GM21786 (cell line): Measurements from ENCODE around the gene PIP4P1.
"Not testable (repeated sequence)": the region's sequence is repeated elsewhere in the genome, so short reads cannot be mapped to it uniquely, and the experiment has no call there.

Experiments used
- ATAC-seq: cut with Tn5 transposase; IDR thresholded peaks from one replicate; pipeline ENCODE4 v1.9.1; 2021; ENCODE audit not compliant: unreplicated experiment

Gene PIP4P1

DNA sequence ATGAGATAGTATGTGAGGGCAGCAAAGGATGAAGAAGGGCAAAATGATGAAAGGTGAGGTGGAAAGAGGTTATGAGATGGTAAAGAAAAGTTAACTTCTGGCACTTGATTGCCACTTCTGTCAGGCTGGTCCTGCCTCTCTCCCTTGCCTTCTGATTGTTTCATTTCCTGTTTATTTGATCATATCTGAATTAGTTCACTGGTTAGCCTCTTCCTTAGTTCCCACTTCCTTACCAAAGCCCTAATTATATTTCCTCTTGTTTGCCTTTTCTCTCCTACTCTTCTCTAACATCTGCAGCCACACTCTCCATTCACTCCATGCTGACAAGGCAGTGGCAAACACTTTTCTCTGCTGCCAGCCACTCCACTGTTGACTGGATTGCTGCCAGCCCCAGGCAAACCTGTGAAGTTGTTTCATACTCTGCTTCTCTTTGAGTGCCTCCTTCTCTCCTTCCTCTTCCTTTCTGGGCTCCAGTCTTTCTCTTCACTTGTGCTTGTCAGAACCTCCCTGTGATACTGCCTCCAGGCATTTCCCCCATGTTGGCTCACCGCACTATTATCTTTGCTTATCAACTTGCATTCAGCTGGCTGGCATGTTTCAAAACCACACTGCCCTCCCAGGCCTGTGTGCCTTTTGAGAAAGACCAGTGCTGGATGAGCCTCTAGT, 16.1 kb upstream of the PIP4P1 start:
- no peak for ATAC-seq

DNA sequence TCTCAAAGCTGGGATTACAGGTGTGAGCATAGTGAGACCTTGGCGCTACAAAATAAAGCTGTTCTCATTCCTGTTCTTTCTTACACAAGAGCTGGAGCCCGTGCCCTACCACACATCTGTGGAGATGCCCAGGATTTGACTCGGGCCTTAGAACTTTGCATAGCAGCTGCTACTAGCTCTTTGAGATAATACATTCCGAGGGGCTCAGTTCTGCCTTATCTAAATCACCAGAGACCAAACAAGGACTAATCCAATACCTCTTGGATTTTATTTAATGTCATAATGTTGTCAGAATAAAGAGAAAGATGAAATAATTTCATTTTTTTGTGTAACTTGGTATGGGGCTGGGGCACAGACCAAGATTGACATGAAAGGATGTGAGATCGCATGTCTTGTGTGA, 15.5 kb upstream of the PIP4P1 start:
- ATAC-seq = no peak

DNA sequence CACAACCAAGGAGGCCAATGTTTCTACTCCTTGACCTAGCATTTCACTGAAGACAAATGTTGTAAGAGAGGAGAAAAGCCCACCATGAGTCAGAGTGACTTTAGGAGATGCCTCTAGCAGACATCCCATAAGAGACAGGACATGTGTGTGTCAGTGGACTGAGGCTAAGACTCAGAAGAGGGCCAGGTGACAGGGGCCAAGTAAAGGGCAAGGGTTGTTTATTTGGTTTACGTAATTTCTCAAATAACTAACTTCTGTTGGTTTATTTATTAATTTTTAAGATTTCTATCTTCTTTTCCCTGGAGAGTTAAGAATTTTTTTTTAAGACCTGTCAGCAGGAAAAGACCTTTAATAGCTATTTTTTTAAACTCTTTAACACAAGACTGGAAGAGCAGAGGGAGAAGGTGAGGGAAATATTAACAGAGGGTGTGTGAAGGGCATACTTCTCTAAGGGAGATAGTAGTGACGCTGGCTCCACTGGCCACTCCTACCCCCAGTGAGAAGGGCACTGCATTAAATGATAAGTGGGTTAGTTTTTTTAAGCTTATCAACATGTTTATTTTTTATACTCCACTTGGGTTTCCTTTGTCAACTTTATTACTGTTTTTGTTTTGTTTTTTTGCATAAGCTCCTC, 11.4 kb upstream of the PIP4P1 start:
- no peak for ATAC-seq

DNA sequence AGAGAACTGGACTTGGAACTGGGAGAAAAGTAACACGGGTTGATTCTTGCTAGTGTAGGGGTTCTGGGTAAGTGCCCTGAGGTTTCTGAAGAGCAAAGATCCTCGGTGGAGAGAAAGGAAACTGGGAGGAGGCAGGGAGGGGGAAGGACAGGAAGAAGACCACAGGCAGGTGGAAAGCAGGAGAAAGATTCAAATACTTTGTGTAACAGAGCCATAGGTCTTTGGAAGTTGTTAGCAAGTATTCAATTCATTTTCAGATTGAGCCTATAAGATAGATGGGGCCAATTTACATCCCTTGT, 9.3 kb upstream of the PIP4P1 start:
- no peak for ATAC-seq

DNA sequence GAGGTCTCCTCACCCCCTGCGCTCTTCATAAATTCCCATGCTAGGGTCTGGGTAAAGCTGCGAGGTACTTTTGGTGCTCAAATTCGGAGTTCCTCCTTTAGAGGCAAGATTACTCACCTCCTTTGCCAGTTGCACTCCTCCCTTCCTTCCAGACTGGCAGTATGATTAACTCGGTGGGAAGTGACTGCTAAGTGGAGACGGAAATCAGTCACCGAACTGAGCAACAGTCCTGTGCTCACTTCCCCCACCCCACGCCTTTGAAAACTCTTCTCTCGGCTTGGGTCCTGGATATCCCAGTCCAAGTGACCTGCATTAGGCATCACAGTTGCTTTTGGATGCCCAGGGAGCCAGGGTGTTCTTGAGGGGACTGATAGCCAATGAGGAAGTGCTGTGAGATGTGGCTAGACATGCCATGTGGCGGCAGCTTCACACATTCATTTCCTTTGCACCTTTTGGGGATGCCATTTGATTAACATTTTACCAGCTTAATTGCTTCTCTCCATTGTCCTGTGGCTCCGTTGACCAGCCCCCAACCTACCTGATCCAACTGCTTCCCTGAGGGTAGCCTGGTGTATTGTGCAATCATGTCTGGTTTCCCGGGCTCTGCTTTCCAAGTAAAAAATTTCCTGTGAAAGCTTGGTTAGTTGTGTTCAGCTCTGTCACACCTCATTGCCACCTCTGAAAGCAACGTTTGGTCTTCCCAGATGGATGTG, 8.8 kb upstream of the PIP4P1 start:
- ATAC-seq = peak; percentile 34

DNA sequence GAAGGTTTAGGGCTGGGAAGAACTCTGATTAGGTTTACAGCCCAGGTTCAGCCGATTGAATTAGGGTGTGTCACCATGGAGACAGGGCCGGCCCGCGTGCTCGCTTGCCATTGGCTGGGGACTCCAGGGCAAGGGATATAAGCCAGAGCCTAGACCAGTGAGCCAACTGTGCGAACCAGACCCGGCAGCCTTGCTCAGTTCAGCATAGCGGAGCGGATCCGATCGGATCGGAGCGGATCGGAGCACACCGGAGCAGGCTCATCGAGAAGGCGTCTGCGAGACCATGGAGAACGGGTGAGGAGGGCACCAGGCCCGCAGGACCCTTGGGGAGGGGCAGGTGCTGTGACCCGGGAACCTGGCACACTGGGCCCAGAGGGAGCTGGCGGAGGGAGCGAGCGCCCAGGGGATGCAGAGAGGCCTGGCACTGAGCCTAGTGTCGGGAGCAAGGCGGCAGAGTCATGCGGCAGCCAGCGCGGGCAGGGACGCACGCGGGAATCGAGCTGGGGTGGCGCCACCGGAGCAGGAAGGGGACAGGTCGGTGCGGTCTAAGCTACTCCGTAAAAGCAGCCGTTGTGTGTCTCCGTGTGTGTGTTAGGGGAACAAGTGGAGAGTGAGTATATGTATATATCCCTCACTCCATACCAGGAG, 8.1 kb upstream of the PIP4P1 start, which contains the start of gene PNP:
PNP (plus strand) TSS at position 165 of the 648 bp plus-strand sequence; CDS start at position 284, 119 bp downstream.
- peak; percentile 94 for ATAC-seq

DNA sequence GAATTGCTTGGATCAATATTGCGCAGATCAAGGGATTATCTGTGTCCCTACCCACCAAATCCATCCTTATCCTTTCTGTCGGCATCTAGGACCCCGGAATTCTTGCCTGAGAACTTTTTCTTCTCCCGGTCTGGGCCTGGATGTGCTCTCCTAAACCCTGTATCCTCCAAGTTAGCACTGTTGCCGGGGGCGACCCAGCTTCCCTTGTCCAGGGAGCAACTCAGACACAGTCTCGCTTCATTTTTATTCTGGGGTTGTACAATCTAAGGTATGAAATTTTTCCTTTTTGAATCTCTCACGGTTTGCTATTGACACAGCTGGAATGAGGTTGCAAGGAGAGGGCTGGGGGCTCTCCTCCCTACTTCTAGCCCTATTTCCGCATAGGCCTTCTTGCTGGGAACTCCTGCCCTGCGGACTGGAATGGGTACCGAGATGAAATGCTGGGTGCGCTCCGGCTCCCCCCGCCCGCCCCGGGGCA, 7.6 kb upstream of the PIP4P1 start:
- ATAC-seq = no peak

DNA sequence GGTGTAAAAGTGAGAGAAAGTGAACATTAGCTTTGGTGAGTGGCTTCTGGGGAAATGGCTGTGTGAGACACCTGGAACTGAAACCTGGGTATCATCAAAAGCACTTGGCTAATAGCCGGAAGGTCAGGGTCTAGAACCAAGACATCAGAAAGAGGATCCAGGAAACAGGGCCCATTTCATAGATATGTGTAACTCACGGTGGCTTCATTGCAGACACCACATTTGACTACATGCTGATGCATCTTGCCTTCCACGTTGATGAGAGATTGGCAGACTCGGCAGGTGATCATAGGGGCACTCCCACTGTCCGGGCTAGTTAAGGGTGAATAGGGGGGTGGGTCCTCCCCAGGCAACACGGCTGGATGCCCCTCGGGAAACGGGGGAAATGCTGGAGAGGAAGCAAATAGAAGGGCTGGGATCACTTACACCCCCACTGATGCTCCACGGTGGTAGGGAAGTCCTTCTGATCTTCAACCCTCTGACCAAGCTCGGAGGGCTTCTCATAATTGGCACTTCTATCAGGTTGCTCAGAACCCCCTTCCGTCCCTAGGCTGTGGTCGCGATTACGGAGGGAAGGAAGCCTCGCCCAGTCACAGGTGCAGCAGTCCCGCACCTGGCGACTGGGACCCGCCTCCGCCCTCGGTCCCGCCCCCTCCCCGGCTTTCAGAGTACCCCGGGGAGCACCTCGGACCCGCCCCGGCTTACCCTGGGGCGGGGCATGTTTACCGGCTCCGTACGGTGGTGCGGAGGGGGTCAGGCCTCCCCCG, 593 bp downstream of the PIP4P1 start:
- ATAC-seq = no peak

DNA sequence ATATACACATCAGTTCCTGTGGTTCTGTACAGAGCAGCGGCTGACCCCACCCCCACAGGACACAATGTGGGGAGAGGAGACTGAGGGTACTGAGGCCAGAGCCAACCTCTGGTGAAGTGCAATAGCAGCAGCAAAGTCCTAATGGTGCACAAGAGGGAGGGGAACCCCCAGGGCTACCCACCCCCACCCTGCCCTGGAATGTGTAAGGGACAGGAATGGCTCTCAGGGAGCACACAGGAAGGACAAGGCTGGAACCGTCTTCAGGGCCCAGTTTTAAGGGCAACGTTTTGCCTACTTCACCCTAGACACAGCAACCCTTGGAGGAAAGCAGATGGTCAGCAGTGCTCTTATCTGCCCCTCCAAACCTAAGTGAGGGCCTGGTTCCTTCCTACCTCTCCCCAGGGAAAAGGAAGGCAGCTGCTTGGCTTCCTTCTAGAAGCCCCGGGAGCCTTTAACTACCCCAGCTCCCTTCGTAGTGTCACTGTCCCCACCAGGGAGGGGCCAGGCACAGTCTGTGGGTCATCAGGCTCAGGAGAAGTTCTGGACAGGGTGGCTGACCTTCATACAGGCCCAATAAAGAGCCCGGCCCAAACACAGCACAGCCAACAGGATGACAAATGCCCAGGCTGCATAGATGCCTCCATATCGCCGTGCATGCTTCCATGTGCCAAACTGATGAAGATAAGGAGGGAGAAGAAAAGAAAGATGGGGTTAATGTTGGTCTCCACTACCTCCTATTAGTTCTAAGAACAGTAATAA, 3.0 kb downstream of the PIP4P1 start:
- ATAC-seq = no peak

DNA sequence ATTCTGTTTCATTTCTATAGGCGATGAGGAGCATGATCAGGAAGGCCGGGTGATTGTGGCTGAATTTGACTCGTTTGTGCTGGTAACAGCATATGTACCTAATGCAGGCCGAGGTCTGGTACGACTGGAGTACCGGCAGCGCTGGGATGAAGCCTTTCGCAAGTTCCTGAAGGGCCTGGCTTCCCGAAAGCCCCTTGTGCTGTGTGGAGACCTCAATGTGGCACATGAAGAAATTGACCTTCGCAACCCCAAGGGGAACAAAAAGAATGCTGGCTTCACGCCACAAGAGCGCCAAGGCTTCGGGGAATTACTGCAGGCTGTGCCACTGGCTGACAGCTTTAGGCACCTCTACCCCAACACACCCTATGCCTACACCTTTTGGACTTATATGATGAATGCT, 4.3 kb downstream of the PIP4P1 start:
- no peak for ATAC-seq

DNA sequence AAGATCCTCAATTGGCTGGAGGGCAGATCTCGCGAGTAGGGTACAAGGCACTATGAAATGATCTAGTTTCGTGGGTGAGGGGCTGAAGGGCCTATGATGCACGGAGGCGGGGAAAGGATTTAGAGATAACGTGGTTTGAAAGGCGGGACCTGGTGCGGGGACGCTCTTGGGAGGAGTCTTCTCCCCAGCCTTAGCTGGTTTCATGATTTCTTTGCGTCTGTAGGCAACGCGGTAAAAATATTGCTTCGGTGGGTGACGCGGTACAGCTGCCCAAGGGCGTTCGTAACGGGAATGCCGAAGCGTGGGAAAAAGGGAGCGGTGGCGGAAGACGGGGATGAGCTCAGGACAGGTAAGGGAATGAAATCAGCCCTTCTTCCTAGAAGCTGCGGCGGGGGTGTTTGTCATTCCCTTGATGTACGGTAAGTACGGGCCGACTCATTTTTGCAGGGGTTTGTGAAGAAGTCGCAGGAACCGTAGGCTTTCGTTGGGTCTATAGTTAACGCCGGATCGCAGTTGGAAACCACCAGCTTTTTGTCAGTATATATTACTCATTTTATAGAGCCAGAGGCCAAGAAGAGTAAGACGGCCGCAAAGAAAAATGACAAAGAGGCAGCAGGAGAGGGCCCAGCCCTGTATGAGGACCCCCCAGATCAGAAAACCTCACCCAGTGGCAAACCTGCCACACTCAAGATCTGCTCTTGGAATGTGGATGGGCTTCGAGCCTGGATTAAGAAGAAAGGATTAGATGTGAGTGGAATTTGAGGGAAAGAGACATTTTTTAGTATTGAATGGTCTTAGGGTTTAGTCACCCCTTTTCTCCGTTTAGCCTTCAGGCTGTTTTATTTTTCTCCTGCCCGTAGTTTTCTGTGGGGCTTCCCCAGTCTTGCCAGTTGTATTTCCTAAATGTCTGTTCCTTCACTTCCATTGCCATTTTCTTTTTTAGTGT, 5.6 kb downstream of the PIP4P1 start:
- ATAC-seq = peak; percentile 42

DNA sequence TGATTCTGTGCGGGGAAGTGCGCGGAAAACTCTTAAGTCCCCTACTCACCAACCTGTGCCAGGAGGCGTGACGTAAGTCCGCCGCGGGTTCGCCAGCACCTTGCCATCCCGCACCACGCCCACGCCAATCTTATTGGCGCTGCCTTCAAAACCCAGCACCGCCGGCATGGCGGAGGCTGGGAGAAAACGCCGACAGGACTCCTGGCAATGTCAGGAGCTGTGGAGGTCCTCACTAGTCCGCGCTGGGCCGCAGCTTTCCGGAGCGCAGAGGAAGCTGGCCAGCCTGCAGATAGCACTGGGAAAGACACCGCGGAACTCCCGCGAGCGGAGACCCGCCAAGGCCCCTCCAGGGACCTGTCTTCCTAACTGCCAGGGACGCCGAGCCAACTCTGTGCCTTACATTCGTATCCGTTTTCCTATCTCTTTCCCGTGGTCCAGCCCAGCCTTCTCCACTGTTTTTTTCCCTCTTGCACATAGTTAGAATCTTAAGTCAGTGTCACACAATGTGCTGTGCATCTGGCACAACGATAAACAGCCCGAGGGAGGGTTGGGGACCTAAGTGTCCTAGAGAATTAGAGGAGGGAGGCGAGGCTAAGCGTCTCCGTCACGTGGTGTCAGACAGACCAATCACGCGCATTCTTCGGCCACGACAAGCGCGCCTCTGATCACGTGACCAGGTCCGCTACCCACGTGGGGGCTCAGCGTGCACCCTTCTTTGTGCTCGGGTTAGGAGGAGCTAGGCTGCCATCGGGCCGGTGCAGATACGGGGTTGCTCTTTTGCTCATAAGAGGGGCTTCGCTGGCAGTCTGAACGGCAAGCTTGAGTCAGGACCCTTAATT, 6.5 kb downstream of the PIP4P1 start, which contains the start of the genes APEX1 and OSGEP:
APEX1 (plus strand) TSS at position 711 of the 839 bp plus-strand sequence. CDS start 420 bp downstream, outside the sequence.
OSGEP (minus strand) TSS at position 297 of the 839 bp plus-strand sequence; CDS start at position 168, 129 bp downstream.
- ATAC-seq = peak; percentile 79

DNA sequence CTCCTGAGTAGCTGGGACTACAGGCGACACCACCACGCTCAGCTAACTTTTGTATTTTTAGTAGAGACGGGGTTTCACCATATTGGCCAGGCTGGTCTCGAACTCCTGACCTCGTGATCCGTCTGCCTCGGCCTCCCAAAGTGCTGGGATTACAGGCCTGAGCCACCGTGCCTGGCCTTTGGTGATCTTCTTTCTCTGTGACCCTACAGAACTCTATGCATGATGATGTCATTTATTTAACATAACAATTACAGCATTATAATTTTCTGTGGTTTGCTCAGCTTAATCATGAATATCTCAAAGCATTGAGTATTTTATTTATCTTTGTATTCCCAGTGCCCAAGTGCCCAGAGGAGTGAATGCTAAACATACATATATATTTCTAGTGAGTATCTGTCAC, 8.4 kb downstream of the PIP4P1 start:
- not testable (repeated sequence) for ATAC-seq

DNA sequence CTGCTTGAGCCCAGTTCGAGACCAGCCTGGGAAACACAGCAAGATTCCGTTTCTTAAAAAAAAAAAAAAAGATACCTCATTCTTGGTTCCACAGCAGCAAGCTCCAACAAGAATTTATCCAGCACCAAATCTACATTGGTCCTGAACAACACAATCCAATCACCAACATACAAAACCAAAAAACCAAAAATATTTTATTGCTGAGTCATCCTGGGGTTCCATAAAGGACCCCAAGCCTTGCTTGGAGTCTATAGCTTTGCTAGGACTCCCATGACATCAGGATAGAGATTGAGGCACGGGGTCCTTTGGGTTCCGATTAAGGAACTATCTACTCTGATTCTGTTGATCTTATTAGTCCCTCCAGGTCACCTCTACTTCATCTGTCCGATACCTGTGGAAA, 14.3 kb downstream of the PIP4P1 start:
- no peak for ATAC-seq

DNA sequence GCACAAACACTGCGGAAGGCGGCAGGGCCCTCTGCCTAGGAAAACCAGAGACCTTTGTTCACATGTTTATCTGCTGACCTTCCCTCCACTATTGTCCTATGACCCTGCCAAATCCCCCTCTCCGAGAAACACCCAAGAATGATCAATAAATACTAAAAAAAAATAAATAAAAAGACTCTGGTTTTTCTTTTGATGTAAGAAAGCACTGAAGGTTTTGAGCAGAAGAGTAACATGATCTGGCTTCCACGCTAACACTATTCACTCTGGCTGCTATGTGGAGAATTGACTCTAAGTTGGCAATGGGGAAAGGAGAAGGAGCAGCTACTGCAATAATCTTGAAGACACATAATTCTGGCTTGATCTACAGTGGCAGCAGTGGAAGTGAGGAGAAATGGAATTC, 17.6 kb downstream of the PIP4P1 start:
- ATAC-seq = not testable (repeated sequence)

DNA sequence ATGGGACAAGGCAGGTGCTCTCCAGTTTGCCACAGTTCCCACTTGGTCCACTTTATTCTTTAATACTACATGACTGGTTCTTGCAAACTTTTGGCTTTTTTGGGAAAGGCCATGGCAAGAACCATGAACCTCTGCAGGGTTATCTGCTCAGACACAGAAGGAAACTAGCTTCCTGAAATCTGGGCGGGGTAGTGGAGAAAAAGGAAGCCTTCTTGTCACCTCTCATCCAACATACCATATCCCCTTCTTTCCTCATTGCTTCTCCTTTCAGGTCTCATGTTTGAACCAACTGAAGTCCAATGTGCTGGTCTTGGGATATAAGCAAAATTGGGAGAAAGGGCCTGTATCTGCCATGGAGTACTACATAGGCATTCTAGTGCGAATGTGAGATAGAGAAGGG, 19.8 kb downstream of the PIP4P1 start:
- ATAC-seq = no peak

DNA sequence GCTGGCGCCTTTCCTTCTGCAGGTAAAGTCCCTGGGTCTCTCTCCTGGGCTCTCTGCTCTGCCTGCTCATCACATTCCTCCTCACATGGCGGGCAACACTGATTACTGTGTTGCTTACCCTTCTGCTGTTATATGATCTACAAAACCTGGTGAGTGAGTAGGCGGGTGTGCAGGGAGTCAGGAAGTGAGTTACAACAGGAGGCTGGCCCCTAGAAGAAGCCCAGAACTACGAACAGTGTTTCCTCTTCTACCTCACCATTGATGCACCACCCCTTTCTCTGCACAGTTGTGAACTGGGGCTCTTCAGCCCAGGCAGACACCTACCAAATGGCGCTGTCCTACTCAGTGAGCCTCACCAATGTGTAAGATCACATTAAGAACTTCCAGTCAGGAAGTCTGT, 20.4 kb downstream of the PIP4P1 start:
- no peak for ATAC-seq

DNA sequence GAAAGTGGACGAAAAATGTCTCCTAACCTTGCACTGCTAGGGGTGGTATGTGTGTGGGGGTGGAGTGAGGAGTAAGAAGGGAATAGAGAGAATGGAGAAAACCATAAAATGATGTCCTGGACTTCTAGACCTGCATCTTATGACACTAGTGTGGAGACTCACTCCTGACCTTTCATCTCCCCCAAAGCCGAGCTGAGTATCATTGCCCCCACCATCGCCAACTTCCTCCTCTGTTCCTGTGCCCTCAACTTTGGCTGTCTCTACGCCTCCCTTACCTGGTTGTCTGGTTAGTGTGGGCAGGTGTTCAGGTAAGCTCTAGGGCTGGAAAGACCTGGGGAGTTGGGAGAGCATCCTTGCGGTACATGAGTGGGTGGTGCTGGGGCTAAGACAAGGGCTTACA, 20.8 kb downstream of the PIP4P1 start:
- no peak for ATAC-seq
